Measurements from ENCODE around the gene EXOC2.

GRCh38 chr6:626236-626635 lies 66.7 kb downstream of the EXOC2 start:
- TF ChIP-seq, protein P1, sequence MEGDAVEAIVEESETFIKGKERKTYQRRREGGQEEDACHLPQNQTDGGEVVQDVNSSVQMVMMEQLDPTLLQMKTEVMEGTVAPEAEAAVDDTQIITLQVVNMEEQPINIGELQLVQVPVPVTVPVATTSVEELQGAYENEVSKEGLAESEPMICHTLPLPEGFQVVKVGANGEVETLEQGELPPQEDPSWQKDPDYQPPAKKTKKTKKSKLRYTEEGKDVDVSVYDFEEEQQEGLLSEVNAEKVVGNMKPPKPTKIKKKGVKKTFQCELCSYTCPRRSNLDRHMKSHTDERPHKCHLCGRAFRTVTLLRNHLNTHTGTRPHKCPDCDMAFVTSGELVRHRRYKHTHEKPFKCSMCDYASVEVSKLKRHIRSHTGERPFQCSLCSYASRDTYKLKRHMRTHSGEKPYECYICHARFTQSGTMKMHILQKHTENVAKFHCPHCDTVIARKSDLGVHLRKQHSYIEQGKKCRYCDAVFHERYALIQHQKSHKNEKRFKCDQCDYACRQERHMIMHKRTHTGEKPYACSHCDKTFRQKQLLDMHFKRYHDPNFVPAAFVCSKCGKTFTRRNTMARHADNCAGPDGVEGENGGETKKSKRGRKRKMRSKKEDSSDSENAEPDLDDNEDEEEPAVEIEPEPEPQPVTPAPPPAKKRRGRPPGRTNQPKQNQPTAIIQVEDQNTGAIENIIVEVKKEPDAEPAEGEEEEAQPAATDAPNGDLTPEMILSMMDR (conservative IDR thresholded peaks at IDR 0.05) = no peak
- no peak for TF ChIP-seq ZFX (IDR thresholded peaks at IDR 0.05)

All from C4-2B (cell line).